Measurements from ENCODE around the gene CIDEA.

CIDEA gene

DNA sequence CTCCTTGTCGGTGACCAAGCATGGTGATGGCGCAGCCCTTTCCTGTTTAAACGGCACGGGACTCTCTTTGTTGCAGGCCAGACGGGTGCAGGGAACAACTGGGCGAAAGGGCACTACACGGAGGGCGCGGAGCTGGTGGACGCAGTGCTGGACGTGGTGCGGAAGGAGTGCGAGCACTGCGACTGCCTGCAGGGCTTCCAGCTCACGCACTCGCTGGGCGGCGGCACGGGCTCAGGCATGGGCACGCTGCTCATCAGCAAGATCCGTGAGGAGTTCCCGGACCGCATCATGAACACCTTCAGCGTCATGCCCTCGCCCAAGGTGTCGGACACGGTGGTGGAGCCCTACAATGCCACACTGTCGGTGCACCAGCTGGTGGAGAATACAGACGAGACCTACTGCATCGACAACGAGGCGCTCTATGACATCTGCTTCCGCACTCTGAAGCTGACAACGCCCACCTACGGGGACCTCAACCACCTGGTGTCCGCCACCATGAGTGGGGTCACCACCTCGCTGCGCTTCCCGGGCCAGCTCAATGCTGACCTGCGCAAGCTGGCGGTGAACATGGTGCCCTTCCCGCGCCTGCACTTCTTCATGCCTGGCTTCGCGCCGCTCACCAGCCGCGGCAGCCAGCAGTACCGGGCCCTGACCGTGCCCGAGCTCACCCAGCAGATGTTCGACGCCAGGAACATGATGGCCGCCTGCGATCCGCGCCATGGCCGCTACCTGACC lies 71.0 kb downstream of the CIDEA start:
- DNase-seq: no peak

DNA sequence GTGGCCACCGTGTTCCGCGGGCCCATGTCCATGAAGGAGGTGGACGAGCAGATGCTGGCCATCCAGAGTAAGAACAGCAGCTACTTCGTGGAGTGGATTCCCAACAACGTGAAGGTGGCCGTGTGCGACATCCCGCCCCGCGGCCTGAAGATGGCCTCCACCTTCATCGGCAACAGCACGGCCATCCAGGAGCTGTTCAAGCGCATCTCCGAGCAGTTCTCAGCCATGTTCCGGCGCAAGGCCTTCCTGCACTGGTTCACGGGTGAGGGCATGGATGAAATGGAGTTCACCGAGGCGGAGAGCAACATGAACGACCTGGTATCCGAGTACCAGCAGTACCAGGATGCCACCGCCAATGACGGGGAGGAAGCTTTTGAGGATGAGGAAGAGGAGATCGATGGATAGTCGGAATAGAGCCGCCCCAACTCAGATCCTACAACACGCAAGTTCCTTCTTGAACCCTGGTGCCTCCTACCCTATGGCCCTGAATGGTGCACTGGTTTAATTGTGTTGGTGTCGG lies 71.6 kb downstream of the CIDEA start:
- DNase-seq: no peak

DNA sequence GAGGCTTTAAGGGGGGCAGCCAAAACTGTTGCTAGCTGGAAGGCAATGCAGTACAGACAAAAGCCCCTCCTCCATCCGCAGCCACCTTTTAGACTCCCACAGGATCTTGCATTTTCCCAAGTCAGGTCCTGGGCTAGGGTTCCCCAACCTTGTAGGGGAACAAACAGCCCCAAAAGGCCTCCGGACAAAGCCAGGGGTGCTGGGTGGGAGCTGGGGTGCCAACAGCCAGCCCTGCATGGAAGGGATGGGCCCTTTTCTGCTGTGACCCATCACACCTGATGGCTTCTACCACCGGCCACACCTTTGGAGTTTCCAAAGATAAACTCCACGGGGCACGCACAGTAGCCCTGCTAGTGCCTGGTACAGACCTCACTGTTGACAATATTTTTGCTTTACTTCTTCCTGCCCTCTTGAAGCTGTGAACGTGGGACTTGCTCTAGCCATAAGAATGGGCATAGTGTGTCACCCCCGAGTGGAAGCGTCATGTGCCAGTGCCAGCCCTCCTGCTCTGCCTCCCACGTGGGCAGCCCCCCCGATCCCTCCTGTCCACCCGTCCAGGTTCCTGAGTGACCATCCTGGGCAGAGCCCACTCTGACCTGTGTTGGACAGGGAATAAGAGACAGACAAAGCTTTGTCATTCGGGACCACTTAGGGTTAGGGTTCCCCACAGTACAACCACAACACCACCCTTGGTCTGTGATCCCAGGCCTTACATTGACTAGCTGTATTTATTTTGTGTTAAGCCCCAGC lies 72.7 kb downstream of the CIDEA start:
- no peak for DNase-seq
